Measurements from ENCODE around the gene STXBP1.

The STXBP1 gene

DNA sequence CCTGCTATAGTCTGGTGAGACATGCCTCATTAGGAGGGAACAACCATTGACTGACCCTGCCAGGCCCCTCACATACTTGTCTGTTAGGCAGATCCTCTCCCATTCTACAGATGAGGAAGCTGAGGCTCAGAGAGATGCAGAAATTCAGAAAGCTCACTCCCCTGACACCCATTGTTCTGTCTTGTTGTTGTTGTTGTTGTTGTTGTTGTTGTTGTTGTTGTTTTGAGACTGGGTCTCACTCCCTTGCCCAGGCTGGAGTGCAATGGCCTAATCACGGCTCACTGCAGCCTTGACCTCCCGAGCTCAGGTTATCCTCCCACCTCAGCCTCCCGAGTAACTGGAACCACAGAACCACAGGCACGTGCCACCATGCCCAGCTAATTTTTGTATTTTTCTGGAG, 81.6 kb downstream of the STXBP1 start:
- DNase-seq (ENCODE audit: low read depth) = no peak

DNA sequence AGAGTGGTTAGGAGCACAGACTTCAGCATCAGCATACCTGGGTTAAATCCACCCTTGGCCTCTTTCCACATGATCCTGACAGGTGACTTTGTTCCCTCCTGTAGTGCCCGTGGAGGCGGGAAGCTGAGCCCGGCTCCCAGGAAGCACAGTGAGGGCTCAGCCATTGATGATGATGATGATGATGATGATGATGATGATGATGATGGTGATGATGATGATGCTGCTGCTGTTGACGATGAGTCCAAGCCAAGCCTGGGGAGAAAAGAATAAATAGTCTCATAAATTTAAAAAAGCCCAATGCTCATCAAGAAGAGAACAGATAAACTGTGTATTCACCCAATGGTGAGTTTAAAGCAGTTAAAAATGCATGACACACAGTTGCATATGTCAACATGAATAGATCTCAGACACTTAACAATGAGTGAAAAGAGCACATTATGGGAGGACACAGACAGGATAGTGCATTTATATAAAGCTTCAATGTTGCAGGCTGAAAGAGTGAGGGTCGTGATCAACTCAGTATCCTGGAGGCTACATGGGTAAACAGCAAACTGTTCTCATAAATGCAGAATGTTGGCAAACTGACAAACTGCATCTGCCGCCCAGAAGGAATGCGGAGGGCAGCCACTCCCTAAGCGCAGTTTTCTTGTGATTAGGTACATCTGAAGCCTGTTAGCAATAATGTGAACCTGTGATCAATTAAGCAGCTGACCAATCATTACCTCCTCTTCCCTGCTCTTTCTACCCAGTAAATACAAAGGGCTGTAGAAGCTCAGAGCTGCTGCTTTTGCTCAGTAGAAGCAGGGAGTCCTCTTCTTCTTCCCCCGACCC, 83.0 kb downstream of the STXBP1 start:
- DNase-seq (ENCODE audit: low read depth) = peak; percentile 60

DNA sequence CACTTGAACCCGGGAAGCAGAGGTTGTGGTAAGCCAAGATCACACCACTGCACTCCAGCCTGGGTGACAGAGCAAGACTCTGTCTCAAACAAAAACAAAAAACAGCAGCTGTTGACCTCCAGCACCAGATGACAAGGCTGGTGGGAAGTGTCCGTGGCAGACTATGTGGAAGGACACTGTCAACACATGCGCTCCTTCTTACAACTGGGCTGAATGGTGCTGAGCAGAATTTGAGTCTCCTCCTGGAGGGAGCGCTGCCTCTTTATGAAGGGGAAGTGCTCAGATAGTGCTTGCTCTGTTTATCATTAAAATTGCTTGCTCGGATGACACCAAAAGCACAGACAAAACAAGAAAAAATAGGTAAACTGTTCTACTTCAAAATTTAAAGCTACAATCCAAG, 85.5 kb downstream of the STXBP1 start:
- no peak for DNase-seq (ENCODE audit: low read depth)

DNA sequence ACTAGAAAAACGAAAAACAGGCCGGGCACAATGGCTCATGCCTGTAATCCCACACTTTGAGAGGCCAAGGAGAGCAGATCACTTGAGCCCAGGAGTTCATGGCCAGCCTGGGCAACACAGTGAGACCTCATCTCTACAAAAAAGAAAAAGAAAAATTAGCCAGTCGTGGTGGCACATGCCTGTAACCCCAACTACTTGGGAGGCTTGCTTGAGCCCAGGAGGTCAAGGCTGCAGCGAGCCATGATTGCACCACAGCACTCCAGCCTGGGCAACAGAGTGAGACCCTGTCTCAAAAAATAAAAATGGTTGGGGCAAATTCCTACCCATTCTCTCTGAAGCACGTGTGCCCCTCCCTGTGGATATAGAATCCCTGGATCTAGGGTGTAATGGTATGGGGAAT, 86.3 kb downstream of the STXBP1 start:
- DNase-seq (ENCODE audit: low read depth) = no peak

DNA sequence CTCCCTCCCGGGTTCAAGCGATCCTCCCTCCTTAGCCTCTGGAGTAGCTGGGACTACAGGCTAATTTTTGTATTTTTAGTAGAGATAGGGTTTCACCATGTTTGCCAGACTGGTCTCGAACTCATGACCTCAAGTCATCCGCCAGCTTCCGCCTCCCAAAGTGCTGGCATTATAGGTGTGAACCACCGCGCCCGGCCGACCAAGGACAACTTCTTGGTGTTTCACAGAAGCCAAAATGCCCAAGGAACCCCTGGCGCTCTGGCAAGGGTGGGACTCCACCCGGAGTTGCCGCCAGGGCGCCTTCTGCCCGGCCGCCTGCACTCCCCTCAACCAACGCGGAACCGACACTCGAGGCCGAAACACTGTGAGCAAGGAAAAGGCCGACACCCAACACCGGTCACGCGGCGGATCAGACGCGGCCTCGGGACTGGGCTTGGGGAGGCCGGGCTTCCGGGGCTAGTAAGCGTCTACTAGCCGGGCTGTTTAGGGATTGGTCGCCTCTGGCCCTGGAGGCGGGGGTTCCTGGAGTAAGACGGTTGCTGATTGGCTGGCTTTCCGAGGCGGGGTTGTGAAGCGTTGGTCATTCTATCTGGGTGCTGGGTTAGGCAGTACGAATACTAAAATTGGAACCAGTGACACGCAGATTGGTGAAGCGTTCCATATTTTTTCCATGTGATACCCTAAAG, 87.1 kb downstream of the STXBP1 start:
- peak; percentile 97 for DNase-seq (ENCODE audit: low read depth)

DNA sequence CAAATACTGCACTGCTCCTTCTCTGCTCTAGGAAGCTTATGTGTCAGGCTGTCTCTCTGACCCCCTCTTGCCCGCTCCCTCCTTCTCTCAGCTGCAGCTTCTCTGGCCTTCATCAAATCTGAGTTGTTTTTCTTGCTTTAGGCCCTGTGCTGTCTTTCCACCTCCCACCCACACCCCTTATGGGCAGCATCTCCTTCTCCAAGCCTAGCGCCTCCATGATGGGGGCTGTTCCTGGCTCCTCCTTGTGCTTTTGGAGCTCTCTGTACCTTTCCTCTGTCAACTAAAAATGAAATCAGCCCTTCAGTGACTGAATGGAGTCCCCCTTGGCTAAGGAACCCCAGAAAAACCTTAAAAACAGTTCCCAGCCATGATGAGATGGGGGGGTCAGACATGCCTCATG, 88.1 kb downstream of the STXBP1 start:
- DNase-seq (ENCODE audit: low read depth) = no peak

DNA sequence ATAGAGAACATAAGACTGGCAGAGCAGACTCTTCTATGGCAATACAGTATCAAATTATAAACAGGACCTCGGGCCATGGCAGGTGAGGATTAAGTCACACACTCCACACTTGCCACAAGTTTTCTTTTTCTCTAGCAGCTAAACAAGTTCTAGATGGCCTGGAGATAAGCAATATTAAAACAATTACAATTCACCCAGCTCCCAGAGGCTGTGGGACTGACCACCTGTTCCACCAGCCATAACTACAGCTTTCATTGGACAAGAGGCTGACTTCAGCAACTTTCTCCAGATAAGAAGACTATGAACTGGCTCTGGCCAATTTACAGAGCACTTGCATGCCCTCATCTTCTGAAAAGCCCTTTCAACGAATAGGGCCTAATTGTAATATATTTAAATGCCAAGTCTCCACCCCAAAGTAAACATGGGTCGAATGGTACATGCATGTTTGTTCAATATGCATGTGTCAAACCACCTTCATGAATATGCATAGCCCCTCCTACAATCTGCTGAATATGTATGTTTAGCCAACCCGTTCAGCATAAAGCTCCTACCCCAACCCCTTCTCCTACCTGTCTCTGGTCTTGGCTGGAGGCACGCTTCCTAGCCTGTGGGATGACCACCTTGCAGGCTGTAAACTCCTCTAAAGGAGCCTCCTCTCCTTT, 88.6 kb downstream of the STXBP1 start:
- no peak for DNase-seq (ENCODE audit: low read depth)

DNA sequence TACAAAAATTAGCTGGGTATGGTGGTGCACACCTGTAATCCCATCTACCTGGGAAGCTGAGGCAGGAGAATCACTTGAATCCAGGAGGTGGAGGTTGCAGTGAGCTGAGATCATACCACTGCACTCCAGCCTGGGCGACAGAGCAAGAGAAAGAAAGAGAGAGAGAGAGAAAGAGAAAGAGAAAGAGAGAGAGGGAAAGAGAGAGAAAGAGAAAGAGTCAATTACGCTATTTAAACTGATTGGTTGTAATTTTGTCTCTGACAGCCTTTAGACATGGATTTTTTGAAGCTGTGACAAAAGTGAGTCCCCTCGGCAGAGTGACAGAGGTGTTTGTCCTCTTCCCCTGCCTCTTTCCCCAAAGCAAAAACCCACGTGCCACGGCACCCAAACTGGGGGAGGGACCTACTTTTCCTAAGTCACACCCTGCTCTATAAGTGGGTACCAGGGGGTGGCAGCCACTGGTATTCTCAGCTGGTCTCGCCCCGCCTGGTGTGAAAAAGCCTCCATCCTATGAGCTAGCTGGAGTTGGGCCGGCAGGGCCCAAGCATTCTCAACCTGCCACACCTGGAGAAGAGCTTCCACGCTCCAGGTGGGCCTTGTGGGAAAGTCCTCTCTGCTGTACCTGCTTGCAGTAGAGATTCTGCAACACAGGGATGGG, 91.3 kb downstream of the STXBP1 start:
- DNase-seq (ENCODE audit: low read depth) = no peak

DNA sequence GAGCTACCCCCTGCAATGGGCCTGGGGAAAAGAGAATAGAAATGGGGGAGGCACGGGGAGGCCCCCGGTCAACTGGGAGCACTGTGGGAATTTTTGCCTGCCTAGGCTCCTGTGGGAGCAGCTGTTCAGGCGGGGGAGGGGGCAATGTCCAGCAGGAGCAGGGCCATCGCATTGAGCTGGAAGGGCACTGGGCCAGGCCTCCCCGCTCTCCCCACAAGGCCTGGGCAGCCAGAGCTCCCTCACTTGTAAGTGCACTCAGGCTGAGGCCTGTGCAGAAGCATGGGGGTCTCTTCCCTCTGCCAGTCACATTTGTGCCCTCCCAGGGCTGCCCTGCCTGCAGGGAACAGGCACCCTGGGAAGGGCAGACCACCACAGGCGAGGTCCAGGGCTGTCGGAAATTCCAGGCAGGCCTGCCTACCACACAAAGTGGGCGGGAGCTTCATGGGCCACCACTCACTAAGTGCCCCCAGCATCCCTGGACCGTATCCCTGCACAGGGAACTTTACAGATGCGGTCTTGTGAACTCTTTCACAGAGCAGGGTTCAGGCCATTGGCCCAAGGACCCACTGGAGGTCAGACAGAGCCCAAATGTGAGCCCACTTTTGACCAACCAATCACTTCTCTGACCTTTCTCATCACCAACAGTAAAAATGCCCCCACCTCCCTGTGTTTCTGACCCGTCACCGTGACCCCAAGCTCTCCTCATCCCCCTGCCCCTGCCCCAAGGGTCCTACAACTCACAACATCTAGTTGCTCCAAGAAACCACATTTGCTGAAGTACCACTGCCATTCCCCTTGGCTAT, 93.7 kb downstream of the STXBP1 start:
- no peak for DNase-seq (ENCODE audit: low read depth)

DNA sequence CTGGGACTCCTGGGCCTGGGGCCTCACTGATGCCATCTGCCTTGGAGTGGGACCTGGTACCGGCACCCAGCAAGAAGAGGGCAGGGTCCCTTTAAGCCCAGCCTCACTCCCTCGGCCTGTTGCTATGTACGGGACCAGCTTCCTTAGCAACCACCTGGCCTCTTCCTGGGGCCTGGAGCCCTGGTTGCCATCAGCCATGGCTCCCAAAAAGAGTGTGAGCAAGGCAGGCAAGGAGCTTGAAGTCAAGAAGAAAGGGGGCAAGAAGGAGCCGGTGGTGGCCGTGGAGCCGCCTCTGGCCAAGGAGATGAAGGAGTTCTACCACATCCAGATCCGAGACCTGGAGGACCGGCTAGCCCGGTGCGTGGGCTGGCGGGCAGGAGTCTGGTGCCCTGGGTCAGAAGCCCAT, 94.8 kb downstream of the STXBP1 start, which contains the start of gene CFAP157:
TSS of gene CFAP157 (plus strand) at position 153 of the 406 bp plus-strand sequence. CDS start at position 197, 44 bp downstream.
- DNase-seq (ENCODE audit: low read depth) = no peak

DNA sequence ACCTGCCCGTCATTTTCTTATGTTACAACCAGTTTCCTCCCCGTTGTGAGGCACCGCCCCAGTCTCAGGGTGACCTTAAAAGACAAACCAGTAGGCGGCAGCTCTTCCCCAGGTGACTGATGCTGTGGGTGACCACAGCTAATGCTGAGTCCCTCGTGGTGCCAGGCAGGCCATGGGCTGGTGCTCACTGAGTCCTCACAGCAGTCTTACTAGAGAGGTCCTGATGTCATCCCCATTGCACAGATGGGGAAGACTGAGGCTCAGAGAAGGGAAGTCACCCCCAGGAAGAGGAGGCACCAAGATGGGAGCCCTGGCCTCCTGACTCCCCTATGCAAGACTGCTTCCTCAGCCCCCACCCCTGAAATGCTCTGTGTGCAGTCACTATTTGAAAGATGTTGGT, 95.7 kb downstream of the STXBP1 start:
- DNase-seq (ENCODE audit: low read depth) = no peak

DNA sequence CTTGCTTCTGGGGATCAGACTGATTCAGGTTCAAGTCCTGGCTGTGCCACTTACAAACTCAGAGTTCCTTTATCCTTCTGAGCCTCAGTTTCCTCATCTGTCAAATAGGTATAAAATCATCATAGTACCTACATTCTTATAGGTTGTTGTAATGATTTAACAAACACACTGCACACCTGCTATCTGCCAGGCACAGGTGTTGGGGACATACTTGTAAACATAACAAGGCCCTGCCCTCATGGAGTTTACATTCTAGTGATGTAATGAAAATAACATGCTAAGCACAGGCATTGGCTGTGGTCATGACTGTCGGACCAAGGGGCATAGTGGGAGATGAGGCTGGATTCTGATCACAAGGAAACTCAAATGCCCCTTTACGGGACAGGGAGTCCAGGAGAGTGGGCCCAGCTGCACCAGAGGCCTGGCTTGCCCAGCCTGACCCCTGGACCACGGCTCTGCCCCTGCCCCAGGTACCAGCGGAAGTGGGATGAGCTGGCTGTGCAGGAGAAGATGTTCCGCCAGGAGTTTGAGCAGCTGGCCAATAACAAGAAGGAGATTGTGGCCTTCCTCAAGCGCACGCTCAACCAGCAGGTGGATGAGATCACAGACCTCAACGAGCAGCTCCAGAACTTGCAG, 97.0 kb downstream of the STXBP1 start:
- no peak for DNase-seq (ENCODE audit: low read depth)

DNA sequence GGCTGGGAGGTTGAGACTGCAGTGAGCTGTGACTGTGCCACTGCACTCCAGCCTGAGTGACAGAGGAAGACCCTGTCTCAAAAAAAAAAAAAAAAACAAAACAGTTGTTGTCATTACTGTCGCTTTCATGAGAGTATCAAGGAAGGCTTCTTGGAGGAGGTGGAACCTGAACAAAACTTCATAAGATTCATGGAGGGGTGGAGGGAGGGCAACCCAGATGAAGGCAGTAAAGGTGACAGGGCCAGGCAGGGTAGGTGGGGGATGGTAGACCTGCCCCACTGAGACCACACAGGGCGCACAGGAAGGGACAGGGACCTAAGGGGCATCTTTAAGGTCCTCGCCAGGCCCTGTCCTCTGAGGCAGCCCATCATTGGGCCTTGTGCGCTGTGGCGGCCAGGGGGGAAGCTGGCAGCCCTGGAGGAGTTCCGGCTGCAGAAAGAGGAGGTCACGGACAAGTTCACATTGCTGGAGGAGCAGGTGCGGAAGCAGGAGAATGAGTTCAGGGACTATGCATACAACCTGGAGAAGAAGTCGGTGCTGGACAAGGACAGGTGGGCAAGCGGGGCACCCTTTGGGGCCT, 98.2 kb downstream of the STXBP1 start:
- DNase-seq (ENCODE audit: low read depth) = no peak

DNA sequence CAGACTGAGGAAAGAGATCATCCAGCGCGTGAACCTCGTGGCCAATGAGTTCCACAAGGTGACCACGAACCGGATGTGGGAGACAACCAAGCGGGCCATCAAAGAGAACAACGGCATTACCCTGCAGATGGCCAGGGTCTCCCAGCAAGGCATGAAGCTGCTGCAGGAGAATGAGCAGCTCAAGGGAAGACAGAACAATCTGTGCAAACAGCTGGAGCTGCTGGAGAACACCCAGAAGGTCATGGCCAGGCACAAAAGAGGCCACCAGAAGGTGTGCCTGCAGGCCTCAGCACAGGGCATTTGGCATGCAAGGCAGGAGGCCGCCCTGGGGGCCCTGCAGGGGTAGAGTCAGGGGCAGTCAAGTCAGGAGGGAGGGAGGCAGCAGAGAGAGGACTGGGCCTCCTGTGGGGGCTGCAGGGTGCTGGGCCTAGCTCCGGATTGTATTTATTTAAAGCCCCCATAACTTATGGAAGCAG, 99.2 kb downstream of the STXBP1 start:
- no peak for DNase-seq (ENCODE audit: low read depth)

DNA sequence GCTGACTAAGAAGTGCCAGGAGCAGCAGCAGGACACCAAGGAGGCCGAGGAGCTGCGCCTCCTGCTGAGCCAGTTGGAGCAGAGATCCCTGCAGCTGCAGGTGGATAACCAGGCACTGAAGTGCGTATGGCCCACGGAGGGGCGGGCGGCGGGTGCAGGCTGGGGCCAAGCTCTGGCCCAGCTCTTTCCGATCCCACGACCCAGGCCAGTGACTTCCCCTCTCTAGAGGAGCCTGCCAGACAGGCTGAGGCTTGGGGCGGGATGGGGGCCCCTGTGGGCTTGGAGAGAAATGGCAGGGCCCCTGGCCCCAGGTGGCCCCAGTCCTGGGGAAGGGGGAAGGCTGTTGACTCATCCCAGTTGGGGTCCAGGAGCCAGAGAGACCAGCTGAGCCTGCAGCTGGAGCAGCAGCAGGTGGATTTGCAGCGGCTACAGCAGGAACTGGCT, 99.8 kb downstream of the STXBP1 start:
- DNase-seq (ENCODE audit: low read depth) = no peak

DNA sequence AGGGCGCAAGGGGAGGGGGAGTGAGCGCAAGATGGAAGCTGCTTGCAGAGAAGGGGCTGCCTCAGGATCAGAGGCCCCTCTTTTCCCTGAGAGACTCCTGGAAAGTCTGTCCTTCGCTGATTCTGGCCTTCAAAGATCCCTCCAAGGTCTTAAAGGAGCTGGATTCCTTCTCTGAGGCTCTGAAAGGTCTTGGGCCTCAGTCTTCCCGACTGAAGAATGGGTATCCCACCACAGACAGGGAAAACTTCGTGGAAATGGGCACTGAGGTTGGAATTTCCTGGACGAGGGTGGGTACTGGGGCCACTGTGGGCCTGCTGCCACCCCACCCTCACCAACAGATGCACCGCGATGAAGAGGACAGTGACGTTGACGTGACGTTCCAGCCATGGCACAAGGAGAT, 100.3 kb downstream of the STXBP1 start:
- DNase-seq (ENCODE audit: low read depth) = no peak

DNA sequence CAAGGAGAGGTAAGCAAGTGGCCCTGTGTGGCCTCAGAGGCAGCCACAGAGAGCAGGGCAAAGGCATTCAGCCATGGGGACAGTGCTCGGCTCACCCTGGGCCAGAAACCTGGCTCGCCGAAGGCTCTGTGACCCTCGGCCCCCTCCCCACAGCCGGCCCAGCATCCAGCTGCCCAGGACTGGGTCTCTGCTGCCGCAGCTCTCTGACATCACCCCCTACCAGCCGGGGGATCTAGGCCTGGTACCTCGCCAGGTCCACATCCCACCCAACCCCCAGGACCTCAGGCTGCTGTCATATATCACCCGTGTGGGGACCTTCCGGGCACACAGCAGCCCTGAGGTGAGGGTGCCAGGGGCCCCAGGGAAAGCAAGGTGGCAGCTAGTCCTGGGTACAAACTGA, 100.8 kb downstream of the STXBP1 start:
- no peak for DNase-seq (ENCODE audit: low read depth)

DNA sequence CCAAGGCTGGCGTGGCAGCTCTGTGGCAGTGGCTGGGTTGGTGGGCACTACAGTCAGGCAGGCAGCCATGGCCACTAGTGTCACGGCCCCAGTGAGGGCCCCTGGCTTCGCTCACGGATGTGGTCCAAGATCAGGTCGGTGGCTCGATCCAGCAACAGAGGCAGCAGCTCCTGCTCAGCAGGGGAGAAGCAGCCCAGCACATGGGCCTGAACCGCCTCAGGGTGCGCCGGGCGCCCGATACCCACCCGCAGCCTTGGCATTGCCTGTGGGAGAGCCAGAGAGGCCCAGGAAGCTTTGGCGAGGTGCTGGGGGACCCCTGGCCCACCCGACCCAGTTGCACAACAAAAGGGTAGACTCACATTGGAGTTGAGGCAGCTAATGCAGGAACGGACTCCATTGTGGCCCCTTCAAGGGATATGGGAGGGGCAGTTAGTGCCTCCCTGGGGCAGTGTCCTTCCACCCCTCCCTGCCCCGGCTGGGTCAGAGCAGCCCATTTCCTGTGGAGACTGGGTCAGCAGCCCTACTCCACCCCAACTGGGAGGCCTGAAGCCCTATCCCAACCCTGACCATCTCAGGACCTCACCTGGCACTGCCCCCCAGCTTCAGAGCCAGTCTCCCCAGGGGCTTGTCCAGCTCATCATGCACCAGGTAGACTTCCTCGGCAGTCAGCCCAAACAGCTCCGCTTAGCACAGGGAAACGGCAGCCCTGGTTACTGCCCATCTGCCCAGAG, 102.1 kb downstream of the STXBP1 start:
- DNase-seq (ENCODE audit: low read depth) = no peak

DNA sequence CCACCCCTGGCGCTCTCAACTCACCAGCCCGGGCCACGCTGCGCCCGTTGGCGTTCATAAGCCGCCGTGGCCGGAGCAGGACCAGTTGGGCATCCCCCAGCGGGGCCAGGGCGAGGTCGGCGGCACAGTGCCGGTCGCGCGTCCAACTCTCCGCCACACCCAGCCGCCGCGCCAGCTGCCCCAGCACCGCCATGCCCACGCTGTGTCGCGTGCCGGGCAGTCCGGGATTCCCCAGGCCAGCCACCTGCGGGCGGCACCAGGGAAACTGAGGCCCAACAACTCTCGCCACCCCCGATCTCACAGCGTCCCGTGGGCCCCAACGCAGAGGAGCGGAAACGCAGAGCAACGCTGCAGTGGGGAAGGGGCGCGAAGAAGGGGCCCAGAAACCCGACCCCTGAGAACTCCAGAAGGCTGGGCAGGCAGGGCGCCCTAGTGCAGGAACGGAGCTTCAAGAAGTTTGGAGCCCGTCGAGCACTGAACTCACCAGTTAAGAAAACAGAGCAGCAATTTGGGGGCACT, 102.9 kb downstream of the STXBP1 start:
- peak; percentile 21 for DNase-seq (ENCODE audit: low read depth)
